Measurements from ENCODE around the gene LCE2A.

LCE2A gene

GRCh38 chr1:152728986-152729385, 30.8 kb downstream of the LCE2A start:
- no peak for TF ChIP-seq CTCF (IDR thresholded peaks at IDR 0.05; ENCODE audit: low read depth, low read length, missing control alignments)
- H3K4me3 ChIP-seq (ENCODE audit: low read depth, low read length) = no peak overlapping the region
- no peak for DNase-seq
- no peak overlapping the region for H3K27ac ChIP-seq
- no peaks in the 10 kb centered on the region for H3K27me3 ChIP-seq (replicated peaks)
- no peaks in the 10 kb centered on the region for H3K36me3 ChIP-seq (replicated peaks)
- in situ Hi-C loops (cut with HindIII; ENCODE audit: low pct_ligation_motif_present, low sequenced_read_pairs) = no loop called here

GRCh38 chr1:152735648-152736047, 37.5 kb downstream of the LCE2A start:
- Histone ChIP-seq H3K27ac (no peak overlapping the region), H3K4me3 (ENCODE audit: low read depth, low read length) (no peak overlapping the region), H3K36me3 (replicated peaks) (no peaks in the 10 kb centered on the region), H3K27me3 (replicated peaks) (no peaks in the 10 kb centered on the region)
- in situ Hi-C loops (cut with HindIII; ENCODE audit: low pct_ligation_motif_present, low sequenced_read_pairs) = no loop called here
- TF ChIP-seq CTCF (IDR thresholded peaks at IDR 0.05; ENCODE audit: low read depth, low read length, missing control alignments) = peak; percentile 40
- DNase-seq = no peak

- no peak for TF ChIP-seq CTCF (IDR thresholded peaks at IDR 0.05; ENCODE audit: low read depth, low read length, missing control alignments)
- H3K27me3 ChIP-seq (replicated peaks) = no peaks in the 10 kb centered on the region
- H3K27ac ChIP-seq = no peak overlapping the region
- no peaks in the 10 kb centered on the region for H3K36me3 ChIP-seq (replicated peaks)
- in situ Hi-C loops (cut with HindIII; ENCODE audit: low pct_ligation_motif_present, low sequenced_read_pairs) = no loop called here
- H3K4me3 ChIP-seq (ENCODE audit: low read depth, low read length) = no peak overlapping the region
- DNase-seq = no peak
Measured at GRCh38 chr1:152737997-152738396, 39.9 kb downstream of the LCE2A start.

- in situ Hi-C loops (cut with HindIII; ENCODE audit: low pct_ligation_motif_present, low sequenced_read_pairs) = no loop called here
- TF ChIP-seq CTCF (IDR thresholded peaks at IDR 0.05; ENCODE audit: low read depth, low read length, missing control alignments) = no peak
- Histone ChIP-seq H3K27ac (no peak overlapping the region), H3K4me3 (ENCODE audit: low read depth, low read length) (no peak overlapping the region), H3K36me3 (replicated peaks) (no peaks in the 10 kb centered on the region), H3K27me3 (replicated peaks) (no peaks in the 10 kb centered on the region)
- DNase-seq = no peak
Measured at GRCh38 chr1:152739841-152740240, 41.7 kb downstream of the LCE2A start.

DNA sequence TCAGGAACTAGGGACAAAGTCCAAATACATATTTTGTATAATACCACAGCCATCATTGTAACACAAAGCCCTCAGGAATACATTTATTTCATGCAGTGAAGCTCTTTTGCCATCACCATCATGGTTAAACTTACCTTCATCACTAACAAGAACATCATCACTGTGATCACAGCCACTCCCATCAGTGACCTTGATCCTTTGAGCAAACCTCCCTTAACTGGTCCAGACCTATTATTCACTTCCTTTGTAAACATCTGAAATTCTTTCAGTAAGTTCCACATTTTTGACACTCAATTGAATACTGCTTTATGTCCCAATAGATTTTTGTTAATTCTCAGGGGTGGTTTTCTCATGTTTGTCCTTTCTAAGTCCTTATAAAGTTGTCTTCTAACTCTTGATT, 43.5 kb downstream of the LCE2A start:
- no peaks in the 10 kb centered on the region for H3K27me3 ChIP-seq (replicated peaks)
- H3K36me3 ChIP-seq (replicated peaks) = no peaks in the 10 kb centered on the region
- no peak overlapping the region for H3K4me3 ChIP-seq (ENCODE audit: low read depth, low read length)
- in situ Hi-C loops (cut with HindIII; ENCODE audit: low pct_ligation_motif_present, low sequenced_read_pairs) = no loop called here
- DNase-seq = no peak
- H3K27ac ChIP-seq = no peak overlapping the region
- no peak for TF ChIP-seq CTCF (IDR thresholded peaks at IDR 0.05; ENCODE audit: low read depth, low read length, missing control alignments)

DNA sequence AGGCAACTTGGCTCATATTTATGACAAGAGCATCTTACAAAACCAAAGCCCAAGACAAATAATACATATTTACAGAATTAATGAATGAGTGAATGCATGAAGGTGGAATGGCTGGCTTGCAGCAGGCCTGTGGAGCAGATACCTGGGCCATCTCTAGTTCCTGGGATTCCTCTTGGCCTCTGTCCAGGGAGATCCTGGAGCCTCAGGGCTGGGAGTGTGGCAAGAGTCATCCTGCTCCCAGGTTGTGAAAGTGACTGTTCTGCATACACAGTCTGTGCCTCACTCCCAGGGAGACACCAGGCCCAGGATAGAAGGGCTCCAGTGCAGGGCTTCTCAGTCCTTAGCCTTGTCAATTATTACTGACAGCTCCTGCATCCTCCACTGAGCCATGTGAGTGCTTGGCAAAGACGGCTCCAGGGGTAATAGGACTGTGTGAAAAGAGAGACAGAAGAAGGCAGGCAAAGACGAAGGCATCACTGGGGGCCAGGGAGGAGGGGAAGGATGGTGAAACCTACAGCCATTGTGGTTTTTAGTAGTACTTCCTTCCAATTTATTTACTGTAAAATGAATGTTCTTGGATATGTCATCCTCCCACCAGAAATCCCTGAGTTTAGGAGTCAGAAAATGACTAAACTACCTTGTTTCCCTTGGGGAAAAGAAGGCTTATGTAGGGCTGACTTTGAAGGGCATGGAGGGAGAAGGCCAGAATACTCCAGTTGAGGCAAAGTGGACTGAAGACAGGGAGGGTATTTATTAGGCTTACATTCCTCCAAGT, 45.4 kb downstream of the LCE2A start:
- no peak for DNase-seq
- Histone ChIP-seq H3K4me3 (ENCODE audit: low read depth, low read length) (no peak overlapping the region), H3K36me3 (replicated peaks) (no peaks in the 10 kb centered on the region), H3K27me3 (replicated peaks) (no peaks in the 10 kb centered on the region), H3K27ac (no peak overlapping the region)
- in situ Hi-C loops (cut with HindIII; ENCODE audit: low pct_ligation_motif_present, low sequenced_read_pairs) = no loop called here
- no peak for TF ChIP-seq CTCF (IDR thresholded peaks at IDR 0.05; ENCODE audit: low read depth, low read length, missing control alignments)

All from brain microvascular endothelial cell (primary cell).